ENCODE data around the gene FAM120A.
"Not testable (repeated sequence)": the region's sequence is repeated elsewhere in the genome, so short reads cannot be mapped to it uniquely, and the experiment has no call there.

The FAM120A gene

DNA sequence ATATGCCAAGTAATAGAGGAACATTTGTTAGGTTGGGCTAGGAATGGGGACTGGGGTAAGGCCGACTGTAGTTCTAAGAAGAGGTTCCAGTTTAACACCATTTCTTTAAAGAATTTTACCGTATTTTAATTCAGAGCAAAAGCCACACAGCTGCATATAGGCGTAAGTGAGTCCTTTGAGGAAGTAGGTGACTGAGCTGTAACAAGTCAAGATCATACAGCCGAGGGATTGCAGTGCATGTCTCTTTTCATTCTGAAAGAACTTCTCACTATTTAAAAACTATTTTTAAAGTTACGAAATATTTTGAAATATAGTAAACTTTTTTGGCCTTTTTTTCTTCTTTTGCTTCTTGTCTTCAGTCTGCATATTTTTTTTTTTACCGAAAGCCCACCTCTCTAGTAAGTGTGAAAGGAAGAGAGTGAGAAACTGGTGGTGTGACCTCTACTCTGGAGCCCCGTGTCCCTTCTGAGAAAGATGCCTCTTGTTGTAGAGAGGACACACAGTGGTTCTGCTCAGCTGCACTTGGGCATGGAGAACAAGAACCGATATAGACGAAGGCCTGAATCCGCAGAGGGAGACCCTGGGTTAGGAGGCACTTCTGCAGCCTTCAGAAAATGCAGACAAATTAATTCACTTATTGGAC, 60.8 kb downstream of the FAM120A start:
- not testable (repeated sequence) for DNase-seq

DNA sequence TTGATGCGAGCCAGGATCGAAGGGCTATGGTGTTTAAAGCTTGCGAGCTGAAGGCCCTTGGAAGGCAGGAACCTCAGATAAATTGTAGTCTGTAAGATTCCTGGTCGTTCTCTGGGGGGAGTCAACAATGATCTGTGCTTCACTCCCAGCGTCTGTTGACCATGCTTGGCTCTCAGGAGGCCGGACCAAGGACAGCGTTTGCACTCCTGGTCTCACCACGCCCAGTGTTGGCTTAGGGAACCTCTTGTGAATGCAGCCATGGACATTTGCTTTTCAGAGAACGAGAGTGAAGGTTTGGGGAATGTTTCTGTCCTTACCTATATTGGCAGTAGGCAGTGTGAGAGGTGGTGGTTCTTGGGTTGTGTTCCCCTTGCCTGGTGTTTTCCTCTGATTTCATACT, 62.1 kb downstream of the FAM120A start:
- no peak for DNase-seq

DNA sequence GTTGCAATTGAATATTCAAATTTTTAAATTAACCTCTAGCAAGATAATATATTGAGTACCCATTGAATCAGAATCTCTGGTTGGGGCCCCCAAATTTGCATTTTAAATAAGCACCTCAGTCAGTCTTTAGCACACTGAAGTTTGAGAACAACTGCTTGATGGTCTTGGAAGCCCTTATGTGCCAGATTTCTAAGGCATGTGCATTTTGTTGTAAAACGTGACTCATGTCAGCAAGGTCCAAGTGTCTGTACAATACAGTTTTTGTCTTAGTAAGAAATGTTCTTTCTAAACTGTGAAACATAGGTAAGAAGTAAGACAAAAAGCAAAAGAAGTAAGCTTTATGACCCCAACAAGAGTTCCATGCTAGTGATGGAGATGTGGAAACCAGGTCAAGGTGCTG, 65.8 kb downstream of the FAM120A start:
- DNase-seq: no peak

GRCh38 chr9:93520523-93520922, 69.0 kb downstream of the FAM120A start:
- DNase-seq: no peak

GRCh38 chr9:93522736-93523135, 71.3 kb downstream of the FAM120A start:
- DNase-seq: no peak

GRCh38 chr9:93523518-93524144, 72.1 kb downstream of the FAM120A start:
- no peak for DNase-seq

GRCh38 chr9:93525476-93525875, 74.0 kb downstream of the FAM120A start:
- DNase-seq: no peak

- DNase-seq: no peak
Observed at GRCh38 chr9:93531374-93531773, 79.9 kb downstream of the FAM120A start.

DNA sequence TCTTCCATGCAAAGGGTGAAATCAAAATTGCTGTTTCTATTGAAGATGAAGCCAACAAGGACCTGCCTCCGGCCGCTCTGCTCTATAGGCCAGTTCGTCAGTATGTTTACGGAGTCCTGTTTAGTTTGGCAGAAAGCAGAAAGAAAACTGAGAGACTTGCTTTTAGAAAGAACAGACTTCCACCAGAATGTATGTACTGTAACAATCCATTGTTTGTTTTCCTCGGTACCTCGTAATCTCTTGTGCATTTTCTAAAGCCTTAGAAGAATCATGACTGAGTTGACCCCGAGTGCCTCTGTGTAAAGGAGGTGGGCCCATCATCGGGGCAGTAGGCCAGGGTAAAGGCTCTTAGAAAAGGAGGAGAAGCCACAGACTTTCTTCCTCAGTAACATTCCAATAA, 80.7 kb downstream of the FAM120A start:
- no peak for DNase-seq

GRCh38 chr9:93533863-93534262, 82.4 kb downstream of the FAM120A start:
- DNase-seq: no peak

DNA sequence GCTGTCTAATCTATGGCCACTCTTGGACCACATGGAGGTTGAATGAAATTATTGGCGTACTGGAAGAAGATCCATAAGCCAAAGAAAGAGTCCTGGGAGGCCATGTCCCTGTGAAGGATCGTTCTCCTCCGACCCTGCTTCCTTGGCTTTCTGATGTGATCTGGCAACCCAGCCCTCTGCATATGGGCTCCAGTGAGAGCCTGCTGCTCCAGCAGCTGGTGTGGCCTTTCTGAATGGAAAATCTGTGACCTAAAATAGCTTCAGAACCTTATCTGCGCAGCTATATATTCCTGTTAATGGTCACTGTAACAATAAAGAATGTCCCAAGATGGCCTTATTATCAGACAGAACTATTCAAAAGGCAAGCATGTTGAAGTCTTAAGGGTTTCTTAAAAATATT, 84.7 kb downstream of the FAM120A start:
- no peak for DNase-seq

GRCh38 chr9:93536874-93537273, 85.4 kb downstream of the FAM120A start:
- DNase-seq: no peak

GRCh38 chr9:93540305-93540704, 88.8 kb downstream of the FAM120A start:
- no peak for DNase-seq

GRCh38 chr9:93541005-93541404, 89.5 kb downstream of the FAM120A start:
- no peak for DNase-seq

DNA sequence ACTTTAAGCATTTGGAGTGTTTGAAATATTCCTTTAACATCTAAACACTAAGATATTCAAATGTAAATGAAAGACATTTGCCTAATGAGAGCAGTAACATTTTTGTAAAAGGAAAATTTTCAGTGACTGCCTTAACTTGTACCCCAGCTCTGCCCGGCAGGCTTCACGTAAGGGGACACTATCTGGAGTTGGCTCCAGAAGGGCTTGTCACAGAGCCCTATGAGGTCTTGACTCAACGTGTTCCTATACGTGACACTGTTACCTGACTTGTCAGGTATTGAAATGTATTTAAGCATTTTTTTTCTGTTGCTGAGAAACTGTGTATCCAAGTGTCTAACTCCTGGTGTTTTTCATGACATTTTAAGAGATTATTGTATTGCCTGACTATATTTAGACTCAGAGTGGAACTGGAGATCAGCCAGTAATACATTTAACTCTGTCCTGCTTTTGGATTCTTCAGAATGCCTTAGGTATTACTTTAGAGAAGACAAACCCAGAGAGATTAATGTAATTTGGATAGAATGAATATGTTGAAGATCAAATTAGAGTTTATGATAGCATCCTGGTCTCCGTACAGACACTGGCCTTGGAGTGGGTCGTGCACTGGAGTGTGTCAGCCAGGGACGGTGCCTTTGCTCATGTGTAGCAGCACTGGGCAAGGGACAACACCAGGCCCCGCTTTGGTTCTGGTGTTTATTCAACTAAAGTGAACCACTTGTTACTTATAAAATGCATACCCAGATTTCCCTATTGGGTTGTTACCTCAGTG, 90.3 kb downstream of the FAM120A start:
- DNase-seq: no peak

DNA sequence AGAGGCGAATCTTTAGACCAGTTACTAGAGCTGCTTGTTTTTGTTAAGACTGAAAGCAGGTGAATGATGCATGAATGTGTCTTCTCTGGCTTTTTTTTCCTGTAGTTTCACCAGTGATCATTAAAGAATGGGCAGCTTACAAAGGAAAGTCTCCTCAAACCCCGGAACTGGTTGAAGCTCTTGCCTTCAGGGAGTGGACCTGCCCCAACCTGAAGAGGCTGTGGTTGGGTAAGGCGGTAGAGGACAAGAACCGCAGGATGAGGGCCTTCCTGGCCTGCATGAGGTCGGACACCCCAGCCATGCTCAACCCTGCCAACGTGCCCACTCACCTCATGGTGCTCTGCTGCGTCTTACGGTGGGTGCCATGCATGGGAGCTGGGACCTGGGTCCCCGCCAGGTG, 91.6 kb downstream of the FAM120A start:
- no peak for DNase-seq

GRCh38 chr9:93546356-93546755, 94.9 kb downstream of the FAM120A start:
- no peak for DNase-seq

DNA sequence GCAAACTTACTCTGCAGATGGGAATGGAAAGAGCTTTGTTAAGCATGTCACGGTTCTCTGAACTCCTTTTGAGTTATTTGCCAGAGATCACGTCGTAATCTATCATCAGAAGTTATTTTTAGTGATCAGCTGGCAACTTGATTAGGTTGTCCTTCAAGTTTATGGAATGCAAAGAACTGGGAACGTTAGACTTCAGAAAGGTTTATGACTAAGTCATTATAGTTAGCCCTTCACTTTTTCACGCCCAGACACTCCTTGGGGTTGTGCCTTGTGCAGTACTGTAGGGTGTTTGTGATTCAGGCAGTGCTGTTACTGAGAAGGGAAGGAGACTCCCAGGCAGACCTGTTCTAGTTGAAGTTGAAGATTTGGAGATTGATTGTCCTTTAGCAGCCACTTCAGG, 98.1 kb downstream of the FAM120A start:
- DNase-seq: no peak

- no peak for DNase-seq
Observed at GRCh38 chr9:93552923-93553322, 101.4 kb downstream of the FAM120A start.

DNA sequence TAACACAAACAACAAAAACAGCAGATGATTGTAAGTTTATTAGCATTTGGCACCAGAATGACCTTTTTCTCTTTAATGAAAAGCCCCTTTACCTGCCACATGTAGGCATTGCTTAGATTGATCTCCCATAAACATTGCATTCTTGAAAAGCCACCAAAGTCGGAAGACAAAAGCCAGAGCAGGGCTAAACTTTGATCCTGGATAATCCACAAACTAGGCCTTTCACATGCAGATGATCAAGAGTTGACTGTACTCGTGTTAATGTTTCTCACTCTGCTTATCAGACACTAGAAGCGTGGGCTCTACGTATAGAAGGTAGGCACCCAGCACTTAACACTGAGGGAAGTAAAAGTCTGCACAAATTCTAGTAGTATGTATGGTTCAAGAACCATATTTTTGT, 103.9 kb downstream of the FAM120A start:
- DNase-seq: no peak

DNA sequence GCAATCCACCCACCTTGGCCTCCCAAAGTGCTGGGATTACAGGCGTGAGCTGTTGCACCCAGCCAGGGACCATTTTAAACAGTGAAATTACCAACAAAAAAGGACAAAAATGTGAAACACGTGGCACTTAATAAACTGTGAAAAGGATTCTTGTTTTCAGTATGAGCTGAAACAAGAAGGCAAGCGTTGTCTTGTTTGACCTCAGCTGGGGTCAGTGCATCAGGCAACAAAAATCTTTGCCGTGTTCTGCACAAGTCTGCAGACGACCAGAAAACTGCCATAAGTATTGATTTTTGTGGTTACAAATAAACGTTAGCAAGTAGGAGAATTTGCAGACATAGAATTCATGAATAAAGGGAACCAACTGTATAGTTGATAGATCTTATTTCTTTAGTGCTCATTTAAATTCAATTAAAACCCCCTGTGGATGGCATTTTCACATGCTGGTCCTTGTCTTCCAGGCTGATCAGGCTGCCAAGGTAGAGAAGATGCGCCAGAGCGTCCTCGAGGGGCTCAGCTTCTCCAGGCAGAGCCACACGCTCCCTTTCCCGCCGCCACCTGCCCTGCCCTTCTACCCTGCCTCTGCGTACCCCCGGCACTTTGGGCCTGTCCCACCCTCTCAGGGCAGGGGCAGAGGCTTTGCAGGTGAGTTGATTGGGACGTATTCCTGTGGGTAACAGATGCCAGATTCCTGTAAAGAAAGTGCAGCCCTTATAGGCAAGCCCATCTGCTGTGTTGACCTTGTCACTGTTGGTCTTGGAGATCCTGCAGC, 106.1 kb downstream of the FAM120A start:
- DNase-seq: no peak

DNA sequence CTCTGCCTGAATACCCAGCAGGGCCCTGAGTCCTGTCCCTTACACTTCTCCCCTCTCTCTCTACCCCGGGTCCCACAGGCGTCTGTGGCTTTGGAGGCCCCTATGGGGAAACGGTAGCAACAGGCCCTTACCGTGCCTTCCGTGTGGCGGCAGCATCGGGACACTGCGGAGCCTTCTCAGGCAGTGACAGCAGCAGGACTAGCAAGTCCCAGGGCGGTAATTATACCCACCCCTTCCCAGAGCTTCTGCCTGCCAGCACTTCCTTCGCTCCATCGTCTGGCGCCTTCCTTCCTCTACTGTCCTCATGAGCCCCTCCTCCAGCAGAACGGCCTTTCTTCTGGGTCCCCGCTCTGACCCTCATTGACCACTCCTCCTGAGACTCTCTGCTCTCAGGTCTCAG, 107.0 kb downstream of the FAM120A start:
- DNase-seq: no peak

GRCh38 chr9:93560991-93561390, 109.5 kb downstream of the FAM120A start:
- no peak for DNase-seq

DNA sequence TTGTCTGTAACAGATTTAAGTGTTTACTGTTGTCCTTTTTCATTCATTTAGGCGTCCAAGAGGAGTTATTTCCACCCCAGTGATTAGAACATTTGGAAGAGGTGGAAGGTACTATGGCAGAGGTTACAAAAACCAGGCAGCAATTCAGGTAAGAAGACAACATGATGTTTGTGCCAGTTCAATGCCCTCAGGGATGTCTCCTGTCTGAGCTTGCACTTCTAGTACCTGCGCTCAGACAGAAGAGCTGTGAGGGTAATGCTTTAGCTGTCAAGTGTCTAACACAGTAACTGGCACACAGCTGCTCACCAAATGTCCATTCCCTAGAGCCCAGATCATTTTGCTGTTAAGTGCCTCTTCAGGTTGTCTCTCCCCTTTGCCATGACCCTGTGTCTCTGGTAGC, 110.7 kb downstream of the FAM120A start:
- no peak for DNase-seq

All from activated CD4-positive, alpha-beta T cell treated with anti-CD3 and anti-CD28 coated beads, Interleukin-10, Interleukin-2, amounts not matched to agents 100 ng/mL and 50 ng/mL, durations not matched to agents 16 hours and 8 hours (primary cell).